Choroid plexus epithelial cell (primary cell): ENCODE data around the gene BOLA3.

ENCODE experiments used
- DNase-seq: peaks from one replicate; pipeline ENCODE4 v3.0.0-alpha.2; 2010; ENCODE audit warnings: low read depth
- H3K4me3 ChIP-seq: 2 replicates; pipeline ENCODE4 v1.5.1; 2011; ENCODE audit warnings: low read depth, mild to moderate bottlenecking, control low read depth, low read length, moderate library complexity
- TF ChIP-seq, protein P1 (sequence below): conservative IDR thresholded peaks from 2 replicates; pipeline ENCODE4 v1.5.1; 2011; ENCODE audit warnings: low read depth, mild to moderate bottlenecking, control low read depth, inconsistent platforms, low read length, moderate library complexity

BOLA3 gene

DNA sequence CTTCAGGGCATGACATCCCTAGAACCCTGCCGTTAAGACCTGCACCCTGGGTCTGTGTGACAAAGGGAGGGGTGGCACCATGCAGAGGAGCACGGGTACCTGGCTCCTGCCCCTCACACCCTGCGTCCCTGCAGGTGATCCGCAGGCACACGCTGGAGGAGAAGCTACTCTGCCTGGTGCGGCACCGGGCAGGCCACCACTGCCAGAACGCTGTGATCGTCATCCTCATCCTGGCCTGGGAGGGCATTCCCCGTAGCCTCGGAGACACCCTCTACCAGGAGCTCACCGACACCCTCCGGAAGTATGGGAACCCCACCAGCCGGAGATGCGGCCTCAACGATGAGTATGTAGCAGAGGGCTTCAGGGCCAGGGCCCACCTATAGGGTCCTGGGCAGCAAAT is 60.0 kb downstream of the BOLA3 start:
- TF ChIP-seq, protein P1, sequence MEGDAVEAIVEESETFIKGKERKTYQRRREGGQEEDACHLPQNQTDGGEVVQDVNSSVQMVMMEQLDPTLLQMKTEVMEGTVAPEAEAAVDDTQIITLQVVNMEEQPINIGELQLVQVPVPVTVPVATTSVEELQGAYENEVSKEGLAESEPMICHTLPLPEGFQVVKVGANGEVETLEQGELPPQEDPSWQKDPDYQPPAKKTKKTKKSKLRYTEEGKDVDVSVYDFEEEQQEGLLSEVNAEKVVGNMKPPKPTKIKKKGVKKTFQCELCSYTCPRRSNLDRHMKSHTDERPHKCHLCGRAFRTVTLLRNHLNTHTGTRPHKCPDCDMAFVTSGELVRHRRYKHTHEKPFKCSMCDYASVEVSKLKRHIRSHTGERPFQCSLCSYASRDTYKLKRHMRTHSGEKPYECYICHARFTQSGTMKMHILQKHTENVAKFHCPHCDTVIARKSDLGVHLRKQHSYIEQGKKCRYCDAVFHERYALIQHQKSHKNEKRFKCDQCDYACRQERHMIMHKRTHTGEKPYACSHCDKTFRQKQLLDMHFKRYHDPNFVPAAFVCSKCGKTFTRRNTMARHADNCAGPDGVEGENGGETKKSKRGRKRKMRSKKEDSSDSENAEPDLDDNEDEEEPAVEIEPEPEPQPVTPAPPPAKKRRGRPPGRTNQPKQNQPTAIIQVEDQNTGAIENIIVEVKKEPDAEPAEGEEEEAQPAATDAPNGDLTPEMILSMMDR = no peak
- no peak overlapping the region for H3K4me3 ChIP-seq

DNA sequence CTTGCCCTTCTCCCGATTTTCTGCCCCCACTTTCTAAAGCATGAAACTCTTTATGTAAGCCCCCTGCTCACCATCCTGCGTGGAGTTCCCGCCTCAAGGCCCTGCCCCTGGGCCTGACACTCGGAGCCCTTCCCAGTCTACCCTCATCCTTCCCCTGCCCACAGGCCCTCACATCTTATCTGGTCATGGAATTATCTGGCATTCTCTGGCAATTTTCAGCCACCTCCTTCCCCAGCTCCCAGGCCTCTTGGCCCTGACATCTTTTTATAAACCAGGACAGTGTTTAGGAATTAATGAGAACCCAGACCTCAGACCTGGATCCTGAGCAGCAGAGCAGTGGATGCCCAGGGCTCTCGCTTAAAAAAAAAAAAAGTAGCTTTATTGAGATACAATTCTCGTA is 61.7 kb downstream of the BOLA3 start:
- no peak for DNase-seq
- TF ChIP-seq, protein P1 = no peak
- no peak overlapping the region for H3K4me3 ChIP-seq

More for the DNA sequence above, 60.0 kb downstream of the BOLA3 start:
- DNase-seq = no peak
